ENCODE data around the gene KRTCAP2.

DNA sequence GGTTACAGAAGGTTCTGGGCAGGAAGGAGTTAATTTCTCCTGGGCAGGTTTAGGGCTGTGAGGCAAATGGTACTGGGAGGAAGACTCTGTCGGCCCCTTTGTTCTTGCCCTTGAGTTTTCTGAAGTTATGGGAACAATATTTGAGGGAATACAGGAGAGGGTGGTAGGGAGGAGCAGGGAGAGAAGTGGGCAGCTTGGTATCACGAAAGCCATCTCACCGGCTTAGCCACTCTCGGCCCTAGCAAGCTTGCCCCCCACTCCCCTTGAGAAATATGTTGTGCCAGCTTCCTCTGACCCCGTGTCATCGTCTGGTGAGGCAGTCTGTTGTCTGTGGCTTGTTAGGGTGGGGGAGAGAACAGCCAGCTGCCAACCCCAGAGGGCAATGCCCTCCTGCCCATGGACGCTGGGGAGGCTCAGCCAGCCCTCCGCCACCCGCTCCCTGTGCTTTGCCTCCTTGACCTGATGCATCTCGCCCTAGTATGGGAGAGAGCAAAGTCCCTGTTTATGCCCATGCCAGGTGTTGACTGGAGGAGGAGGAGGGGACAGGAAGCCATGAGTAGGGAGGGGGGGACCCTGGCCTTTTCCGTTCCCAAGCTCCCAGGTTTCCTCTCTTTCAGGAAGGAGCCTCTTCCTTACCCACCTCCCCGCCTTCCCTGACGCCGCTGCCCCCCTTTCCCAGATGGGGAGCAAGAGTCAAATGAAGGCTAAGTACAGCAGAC lies 44.2 kb downstream of the KRTCAP2 start:
- TF ChIP-seq, protein P1, sequence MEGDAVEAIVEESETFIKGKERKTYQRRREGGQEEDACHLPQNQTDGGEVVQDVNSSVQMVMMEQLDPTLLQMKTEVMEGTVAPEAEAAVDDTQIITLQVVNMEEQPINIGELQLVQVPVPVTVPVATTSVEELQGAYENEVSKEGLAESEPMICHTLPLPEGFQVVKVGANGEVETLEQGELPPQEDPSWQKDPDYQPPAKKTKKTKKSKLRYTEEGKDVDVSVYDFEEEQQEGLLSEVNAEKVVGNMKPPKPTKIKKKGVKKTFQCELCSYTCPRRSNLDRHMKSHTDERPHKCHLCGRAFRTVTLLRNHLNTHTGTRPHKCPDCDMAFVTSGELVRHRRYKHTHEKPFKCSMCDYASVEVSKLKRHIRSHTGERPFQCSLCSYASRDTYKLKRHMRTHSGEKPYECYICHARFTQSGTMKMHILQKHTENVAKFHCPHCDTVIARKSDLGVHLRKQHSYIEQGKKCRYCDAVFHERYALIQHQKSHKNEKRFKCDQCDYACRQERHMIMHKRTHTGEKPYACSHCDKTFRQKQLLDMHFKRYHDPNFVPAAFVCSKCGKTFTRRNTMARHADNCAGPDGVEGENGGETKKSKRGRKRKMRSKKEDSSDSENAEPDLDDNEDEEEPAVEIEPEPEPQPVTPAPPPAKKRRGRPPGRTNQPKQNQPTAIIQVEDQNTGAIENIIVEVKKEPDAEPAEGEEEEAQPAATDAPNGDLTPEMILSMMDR (IDR thresholded peaks at IDR 0.05), result no peak
- no peak for TF ChIP-seq POLR2AphosphoS5 (IDR thresholded peaks at IDR 0.05; ENCODE audit: low read depth, low read length)
- TF ChIP-seq RCOR1 (IDR thresholded peaks at IDR 0.05; ENCODE audit: low read length), result no peak
